ENCODE data around the gene RALGPS1.

RALGPS1 gene

GRCh38 chr9:126914458-126915280 is at the start of gene RALGPS1:
TSS of gene RALGPS1 (plus strand) at chr9:126914782. CDS start at chr9:126962290, 47,508 bp downstream.
- DNase-seq (ENCODE audit: low read depth), result peak; percentile 69

GRCh38 chr9:126869368-126869767 is 45.2 kb upstream of the RALGPS1 start:
- no peak for DNase-seq (ENCODE audit: low read depth)

- DNase-seq (ENCODE audit: low read depth), result no peak
Observed at GRCh38 chr9:126872516-126872915, 42.1 kb upstream of the RALGPS1 start.

GRCh38 chr9:126874546-126875314 is 39.9 kb upstream of the RALGPS1 start:
- DNase-seq (ENCODE audit: low read depth), result no peak

GRCh38 chr9:126875756-126876510 is 38.6 kb upstream of the RALGPS1 start:
- DNase-seq (ENCODE audit: low read depth), result no peak

GRCh38 chr9:126876531-126876930 is 38.1 kb upstream of the RALGPS1 start:
- no peak for DNase-seq (ENCODE audit: low read depth)

GRCh38 chr9:126877418-126877817 is 37.2 kb upstream of the RALGPS1 start:
- no peak for DNase-seq (ENCODE audit: low read depth)

- no peak for DNase-seq (ENCODE audit: low read depth)
Observed at GRCh38 chr9:126879288-126879687, 35.3 kb upstream of the RALGPS1 start.

- DNase-seq (ENCODE audit: low read depth), result no peak
Observed at GRCh38 chr9:126880226-126880946, 34.2 kb upstream of the RALGPS1 start.

GRCh38 chr9:126880947-126881332 is 33.6 kb upstream of the RALGPS1 start:
- DNase-seq (ENCODE audit: low read depth), result no peak

- no peak for DNase-seq (ENCODE audit: low read depth)
Observed at GRCh38 chr9:126882746-126883145, 31.8 kb upstream of the RALGPS1 start.

- DNase-seq (ENCODE audit: low read depth), result no peak
Observed at GRCh38 chr9:126883636-126884035, 30.9 kb upstream of the RALGPS1 start.

GRCh38 chr9:126885131-126885641 is 29.4 kb upstream of the RALGPS1 start:
- DNase-seq (ENCODE audit: low read depth), result no peak

- DNase-seq (ENCODE audit: low read depth), result no peak
Observed at GRCh38 chr9:126886034-126886822, 28.4 kb upstream of the RALGPS1 start.

GRCh38 chr9:126886897-126887296 is 27.7 kb upstream of the RALGPS1 start:
- DNase-seq (ENCODE audit: low read depth), result no peak

- no peak for DNase-seq (ENCODE audit: low read depth)
Observed at GRCh38 chr9:126891676-126892075, 22.9 kb upstream of the RALGPS1 start.

- no peak for DNase-seq (ENCODE audit: low read depth)
Observed at GRCh38 chr9:126893079-126893478, 21.5 kb upstream of the RALGPS1 start.

GRCh38 chr9:126894052-126894603 is 20.5 kb upstream of the RALGPS1 start:
- no peak for DNase-seq (ENCODE audit: low read depth)

- DNase-seq (ENCODE audit: low read depth), result no peak
Observed at GRCh38 chr9:126902210-126902609, 12.4 kb upstream of the RALGPS1 start.

GRCh38 chr9:126904586-126904985 is 10.0 kb upstream of the RALGPS1 start:
- DNase-seq (ENCODE audit: low read depth), result no peak

All from CMK (cell line).